Measurements from ENCODE around the gene GOLGA5. TPM values are rescaled to one million over a fixed set of nuclear protein-coding genes. Genes with fewer than 3 reads are reported as not detected.
"Not testable (repeated sequence)": the region's sequence is repeated elsewhere in the genome, so short reads cannot be mapped to it uniquely, and the experiment has no call there.

The GOLGA5 gene
- 31.9 TPM for total RNA-seq
- long read RNA-seq, transcript GOLGA5-201 (13 exons, 2,969 nt), result major isoform, 42 of 50 reads
- long read RNA-seq, partial matches to known transcripts, result 3 of 50 reads
- long read RNA-seq, other reads (novel, unspliced or antisense), result 5 of 50 reads

GRCh38 chr14:92793709-92794546 lies at the start of gene GOLGA5:
GOLGA5 (plus strand) TSS chr14:92794305; CDS start chr14:92797438, 3,133 bp downstream.
- peaks cover 13% of the 10 kb centered on the region for H3K9me3 ChIP-seq
- intact Hi-C loops (cut with DNase I), result no loop called here
- H3K4me3 ChIP-seq, result peak within 1 kb of the TSS; percentile 74
- peak; percentile 29 for TF ChIP-seq CTCF (IDR thresholded peaks at IDR 0.05)
- H3K27me3 ChIP-seq (ENCODE audit: low read depth), result no peaks in the 10 kb centered on the region
- H3K36me3 ChIP-seq, result peaks cover 19% of the 10 kb centered on the region
- ATAC-seq (peak; percentile 99 to 100), DNase-seq (peak; percentile 99)
- peaks cover 28% of the 10 kb centered on the region for H3K4me1 ChIP-seq
- peak within 1 kb of the TSS; percentile 91 for H3K27ac ChIP-seq

- H3K4me3 ChIP-seq, result peak overlapping the region; percentile 63
- peak; percentile 20 to 34 for ATAC-seq
- intact Hi-C loops (cut with DNase I), result no loop called here
Measured at GRCh38 chr14:92747701-92748258, 46.3 kb upstream of the GOLGA5 start.

GRCh38 chr14:92748259-92749016 lies 45.7 kb upstream of the GOLGA5 start, which contains the start of gene LGMN:
LGMN (minus strand) TSS chr14:92748627; CDS start chr14:92732786, 15,841 bp downstream.
- Histone ChIP-seq H3K27ac (peak within 1 kb of the TSS; percentile 88), H3K27me3 (ENCODE audit: low read depth) (no peaks in the 10 kb centered on the region), H3K4me3 (peak within 1 kb of the TSS; percentile 63), H3K9me3 (no peaks in the 10 kb centered on the region), H3K4me1 (peaks cover 31% of the 10 kb centered on the region), H3K36me3 (no peaks in the 10 kb centered on the region)
- ATAC-seq (peak; percentile 99), DNase-seq (peak; percentile 97)
- no peak for TF ChIP-seq CTCF (IDR thresholded peaks at IDR 0.05)
- intact Hi-C loops (cut with DNase I), result no loop called here

More at GRCh38 chr14:92747701-92748258, 46.3 kb upstream of the GOLGA5 start:
- TF ChIP-seq CTCF (IDR thresholded peaks at IDR 0.05), result no peak
- H3K9me3 ChIP-seq, result no peaks in the 10 kb centered on the region
- H3K27me3 ChIP-seq (ENCODE audit: low read depth), result no peaks in the 10 kb centered on the region
- peak overlapping the region; percentile 88 for H3K27ac ChIP-seq
- H3K36me3 ChIP-seq, result peaks cover 4% of the 10 kb centered on the region
- no peak for DNase-seq
- peaks cover 31% of the 10 kb centered on the region for H3K4me1 ChIP-seq

GRCh38 chr14:92750222-92750728 lies 43.8 kb upstream of the GOLGA5 start:
- Histone ChIP-seq H3K4me3 (peak overlapping the region; percentile 27), H3K4me1 (peaks cover 36% of the 10 kb centered on the region)
- intact Hi-C loops (cut with DNase I); H3K36me3 ChIP-seq; DNase-seq; H3K27ac ChIP-seq; H3K27me3 ChIP-seq (ENCODE audit: low read depth); ATAC-seq; H3K9me3 ChIP-seq: not testable (repeated sequence)

- Histone ChIP-seq H3K9me3 (no peaks in the 10 kb centered on the region), H3K27me3 (ENCODE audit: low read depth) (no peaks in the 10 kb centered on the region), H3K4me3 (peak overlapping the region; percentile 27), H3K4me1 (peaks cover 30% of the 10 kb centered on the region), H3K27ac (no peak overlapping the region), H3K36me3 (no peaks in the 10 kb centered on the region)
- ATAC-seq (no peak), DNase-seq (no peak)
- no peak for TF ChIP-seq CTCF (IDR thresholded peaks at IDR 0.05)
- intact Hi-C loops (cut with DNase I), result no loop called here
Measured at GRCh38 chr14:92750994-92751400, 43.1 kb upstream of the GOLGA5 start.
